HG03097 (cell line): Measurements from ENCODE around the gene CLEC11A.
"Not testable (repeated sequence)": the region's sequence is repeated elsewhere in the genome, so short reads cannot be mapped to it uniquely, and the experiment has no call there.

Experiments used
- ATAC-seq: cut with Tn5 transposase; IDR thresholded peaks from one replicate; pipeline ENCODE4 v1.9.1; 2021; ENCODE audit not compliant: unreplicated experiment, low FRiP score

Gene CLEC11A

DNA sequence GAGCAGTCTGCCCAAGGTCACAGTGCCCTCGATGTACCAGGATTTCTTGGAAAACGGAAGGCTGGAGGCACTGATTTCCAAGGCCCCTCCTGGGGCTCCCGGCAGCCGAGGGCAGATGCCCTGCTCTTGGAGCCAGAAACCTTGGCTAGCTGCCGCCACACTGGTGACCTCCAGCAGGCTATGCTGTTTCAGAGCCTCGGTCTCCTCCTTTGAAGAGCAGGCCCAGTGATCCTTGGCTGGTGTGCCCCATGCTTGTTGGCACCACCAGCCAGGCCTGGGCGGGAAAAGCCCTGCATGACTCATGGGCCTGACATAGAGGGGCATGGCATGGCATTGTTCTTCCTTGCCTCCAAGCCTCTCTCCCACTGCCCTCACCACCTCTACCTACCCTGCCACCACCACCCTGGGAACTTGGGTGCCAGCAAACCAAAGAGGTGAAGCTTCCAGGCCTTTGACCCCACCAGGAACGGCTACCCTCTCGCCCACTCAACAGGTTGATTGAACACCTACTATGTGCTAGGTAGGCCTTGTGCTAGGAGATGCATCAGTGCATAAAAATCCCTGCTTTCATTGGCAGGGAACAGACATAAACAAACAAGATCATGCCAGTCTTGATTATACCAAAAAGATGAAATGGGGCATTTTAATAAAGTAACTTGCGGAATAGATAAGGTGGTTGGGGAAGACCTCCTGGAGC is 1.6 kb upstream of the CLEC11A start:
- ATAC-seq, result no peak

DNA sequence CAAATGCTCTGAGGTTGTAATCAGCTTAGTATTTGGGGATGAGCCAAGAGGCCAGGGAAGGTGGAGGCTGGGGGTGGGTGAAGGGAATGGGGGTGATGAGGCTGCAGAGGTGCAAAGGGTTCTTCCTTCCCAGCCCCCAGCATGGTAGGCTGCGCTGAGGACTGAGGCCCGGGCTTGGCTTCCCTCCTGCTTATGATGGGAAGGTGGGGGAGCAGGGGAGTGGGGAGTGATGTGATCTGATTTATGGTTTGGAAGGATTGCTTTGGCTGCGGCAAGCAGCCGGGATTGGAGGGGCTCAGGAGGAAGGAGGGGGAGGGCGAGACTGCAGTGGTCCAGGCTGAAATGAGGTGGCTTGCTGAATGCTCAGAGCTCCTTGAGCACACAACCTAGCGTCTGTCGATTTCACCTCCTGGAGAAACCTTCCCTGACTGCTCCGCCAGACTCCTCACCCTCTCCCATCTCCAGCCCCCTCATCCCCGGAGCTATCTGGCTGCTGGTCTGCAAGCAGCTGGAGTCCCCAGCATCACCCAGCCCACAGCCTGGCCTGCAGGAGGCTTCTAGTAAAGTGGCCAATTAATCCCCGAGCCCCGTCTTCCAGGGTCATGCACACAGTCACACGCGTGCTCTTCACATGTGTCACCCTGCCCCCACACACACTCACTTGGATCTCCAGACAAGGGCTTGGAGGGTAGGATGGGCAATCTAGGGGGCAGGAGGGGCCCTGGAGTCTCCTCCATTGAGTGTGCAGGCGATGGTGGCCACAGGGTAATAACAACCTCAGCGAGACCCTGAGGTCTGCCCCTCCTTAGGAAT is 757 bp upstream of the CLEC11A start:
- ATAC-seq, result no peak

DNA sequence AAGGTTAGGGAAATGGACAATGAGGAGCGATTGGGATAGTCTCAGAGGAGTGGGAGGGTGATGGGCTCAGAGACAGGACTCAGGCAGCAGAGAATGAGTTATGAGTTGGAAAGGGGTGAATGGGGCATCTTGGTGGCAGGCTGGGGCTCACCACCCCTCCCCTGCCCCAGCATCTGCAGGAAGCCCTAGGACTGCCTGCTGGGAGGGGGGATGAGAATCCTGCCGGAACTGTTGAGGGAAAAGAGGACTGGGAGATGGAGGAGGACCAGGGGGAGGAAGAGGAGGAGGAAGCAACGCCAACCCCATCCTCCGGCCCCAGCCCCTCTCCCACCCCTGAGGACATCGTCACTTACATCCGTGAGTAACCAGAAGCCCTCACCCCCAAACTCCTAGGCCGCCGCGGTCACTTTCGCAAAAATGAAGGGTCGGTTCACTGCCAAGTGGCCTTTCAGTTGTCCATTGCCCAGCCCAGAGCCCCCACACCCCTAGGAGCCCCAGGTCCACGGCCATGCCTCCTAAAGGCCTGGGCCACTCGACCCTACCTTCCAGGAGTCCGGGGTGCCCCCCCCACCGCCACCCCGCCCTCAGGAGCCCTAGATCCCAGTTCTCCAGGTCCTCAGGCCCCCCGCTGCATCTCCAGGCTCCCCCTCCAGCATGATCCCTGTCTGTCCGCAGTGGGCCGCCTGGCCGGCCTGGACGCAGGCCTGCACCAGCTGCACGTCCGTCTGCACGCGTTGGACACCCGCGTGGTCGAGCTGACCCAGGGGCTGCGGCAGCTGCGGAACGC is 764 bp downstream of the CLEC11A start:
- no peak for ATAC-seq

DNA sequence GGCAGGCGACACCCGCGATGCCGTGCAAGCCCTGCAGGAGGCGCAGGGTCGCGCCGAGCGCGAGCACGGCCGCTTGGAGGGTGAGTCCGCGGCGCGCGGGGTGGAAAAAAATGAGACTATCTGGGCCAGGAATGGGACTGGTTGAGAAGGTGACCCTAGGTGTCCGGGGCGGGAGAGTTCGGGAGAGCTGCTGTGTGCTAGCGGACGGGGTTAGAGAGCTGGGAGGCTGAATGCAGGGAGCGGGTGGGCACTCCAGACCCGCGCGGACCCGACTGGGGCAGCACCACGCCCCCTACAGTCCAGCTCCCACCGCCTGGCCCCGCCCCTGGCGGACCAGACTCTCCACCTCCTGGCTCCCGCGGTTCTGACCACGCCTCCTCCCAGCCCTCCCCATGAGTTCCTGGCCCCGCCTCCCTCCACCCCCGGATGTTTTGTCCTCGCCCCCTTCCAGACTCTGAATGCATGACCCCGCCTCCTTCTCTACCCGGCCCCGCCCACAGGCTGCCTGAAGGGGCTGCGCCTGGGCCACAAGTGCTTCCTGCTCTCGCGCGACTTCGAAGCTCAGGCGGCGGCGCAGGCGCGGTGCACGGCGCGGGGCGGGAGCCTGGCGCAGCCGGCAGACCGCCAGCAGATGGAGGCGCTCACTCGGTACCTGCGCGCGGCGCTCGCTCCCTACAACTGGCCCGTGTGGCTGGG is 1.5 kb downstream of the CLEC11A start:
- ATAC-seq, result peak; percentile 80

DNA sequence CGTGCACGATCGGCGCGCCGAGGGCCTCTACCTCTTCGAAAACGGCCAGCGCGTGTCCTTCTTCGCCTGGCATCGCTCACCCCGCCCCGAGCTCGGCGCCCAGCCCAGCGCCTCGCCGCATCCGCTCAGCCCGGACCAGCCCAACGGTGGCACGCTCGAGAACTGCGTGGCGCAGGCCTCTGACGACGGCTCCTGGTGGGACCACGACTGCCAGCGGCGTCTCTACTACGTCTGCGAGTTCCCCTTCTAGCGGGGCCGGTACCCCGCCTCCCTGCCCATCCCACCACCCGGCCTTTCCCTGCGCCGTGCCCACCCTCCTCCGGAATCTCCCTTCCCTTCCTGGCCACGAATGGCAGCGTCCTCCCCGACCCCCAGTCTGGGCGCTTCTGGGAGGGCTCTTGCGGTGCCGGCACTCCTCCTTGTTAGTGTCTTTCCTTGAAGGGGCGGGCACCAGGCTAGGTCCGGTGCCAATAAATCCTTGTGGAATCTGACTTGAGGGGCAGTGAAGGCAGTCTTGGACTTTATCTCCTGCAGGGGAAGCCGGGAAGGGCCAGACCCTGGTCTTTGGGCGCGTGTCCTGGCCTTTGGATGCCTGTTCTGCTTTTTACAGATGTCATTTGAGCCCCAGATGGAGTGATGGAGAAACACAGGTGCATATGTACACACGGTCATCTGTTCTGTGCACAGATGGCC is 2.2 kb downstream of the CLEC11A start:
- ATAC-seq, result no peak

DNA sequence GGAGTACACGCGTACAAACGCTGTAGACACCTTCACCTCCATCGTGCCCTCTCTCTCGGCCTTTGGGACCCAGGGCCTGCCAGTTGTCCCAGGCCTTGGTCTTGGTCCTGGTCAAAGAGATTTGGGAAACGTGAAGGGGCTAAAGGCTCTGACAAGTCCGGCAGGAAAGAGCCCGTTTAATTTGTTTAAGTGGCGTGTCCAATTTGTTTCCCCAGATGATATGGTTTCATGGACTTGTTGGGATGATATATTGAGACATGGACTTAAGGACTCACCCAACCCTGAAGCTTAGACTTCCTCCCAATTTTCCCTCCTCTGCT is 2.7 kb downstream of the CLEC11A start:
- ATAC-seq, result no peak

DNA sequence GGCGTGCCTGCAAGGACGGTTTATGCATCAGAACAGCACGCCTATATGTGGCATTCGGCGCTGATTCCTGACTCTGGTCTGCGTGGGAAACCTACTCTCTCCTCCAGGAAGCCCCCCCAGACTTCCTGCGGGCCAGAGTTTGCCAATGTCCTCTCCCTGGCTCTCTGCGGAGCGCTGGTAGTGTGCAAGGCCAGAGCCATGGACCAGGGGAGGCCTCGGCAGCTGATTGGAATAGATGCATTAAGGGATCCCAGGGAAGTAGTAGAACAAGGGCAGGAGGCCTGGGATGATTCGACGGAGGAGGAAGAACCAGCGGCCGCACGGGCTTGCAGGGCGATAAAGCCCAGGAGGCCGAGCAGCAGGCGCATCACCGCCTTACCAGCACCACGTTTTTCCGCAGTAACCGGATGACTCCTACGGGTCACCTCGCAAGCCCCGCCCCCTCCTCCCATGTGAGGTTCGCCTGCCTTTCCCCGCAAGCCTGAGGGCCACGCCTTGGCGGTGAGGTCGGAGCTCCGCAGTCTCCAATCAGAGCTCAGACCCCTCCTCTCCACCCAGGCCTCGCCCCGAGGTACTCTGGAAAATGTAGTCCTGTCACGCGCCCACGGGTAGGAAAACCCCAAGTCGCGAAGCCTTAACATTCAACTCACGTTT is 5.0 kb downstream of the CLEC11A start:
- ATAC-seq, result no peak

DNA sequence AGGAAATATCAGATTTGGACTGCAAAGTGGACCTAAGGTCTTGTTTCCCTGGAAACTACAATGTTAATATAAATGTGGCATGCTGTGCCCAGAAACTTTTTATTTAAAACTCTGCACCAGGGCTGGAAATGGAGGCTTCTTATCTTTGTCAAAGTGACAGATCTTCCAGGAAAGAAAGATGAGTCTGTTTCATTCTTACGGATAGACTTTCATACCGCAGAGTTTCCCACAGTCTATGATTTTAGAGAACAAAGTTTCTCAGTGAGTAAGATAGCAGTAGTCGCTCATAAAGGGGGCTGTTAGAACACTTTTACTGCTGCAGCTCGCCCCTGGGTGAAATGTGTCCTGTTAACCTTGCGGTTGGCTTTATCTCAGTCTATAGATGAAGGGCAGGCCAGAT is 6.7 kb downstream of the CLEC11A start:
- no peak for ATAC-seq

DNA sequence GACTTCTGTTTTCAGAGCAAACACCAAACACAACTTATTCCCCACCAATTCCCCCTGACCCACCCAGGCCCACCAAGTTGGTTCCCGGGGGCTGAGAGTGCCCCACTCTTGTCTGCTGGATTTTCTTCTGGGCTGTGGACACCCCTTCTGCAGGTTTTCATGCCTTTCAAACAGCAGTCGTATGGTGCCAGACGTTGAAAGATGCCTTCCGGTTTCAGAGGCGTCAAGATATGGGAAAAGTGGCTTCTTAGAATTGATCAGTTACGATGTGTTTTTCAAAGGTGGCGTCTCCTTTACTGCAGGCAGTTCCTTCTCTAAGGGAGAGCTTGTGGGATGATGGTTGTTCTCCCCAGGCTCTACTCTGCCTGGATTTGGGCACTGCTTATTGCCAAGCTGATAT is 12.7 kb downstream of the CLEC11A start:
- ATAC-seq, result no peak

DNA sequence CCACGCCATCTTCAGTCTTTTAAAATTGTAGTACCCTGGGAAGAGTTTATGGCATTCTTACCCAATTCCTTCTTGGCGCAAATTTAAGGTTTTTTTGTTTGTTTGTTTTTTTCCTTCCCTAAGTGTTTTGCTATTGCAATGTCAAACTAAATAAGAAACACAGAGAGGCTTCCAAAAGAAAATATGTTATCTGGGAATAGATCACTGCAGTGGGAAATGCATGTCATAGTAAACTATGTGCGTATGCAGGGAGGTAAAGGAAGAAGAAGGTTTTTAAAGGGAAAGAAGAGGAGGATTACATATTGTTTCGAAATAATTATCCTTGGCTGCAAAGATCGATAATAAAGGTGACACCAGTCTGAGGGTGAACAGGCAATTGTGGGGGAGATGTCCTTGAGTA is 13.2 kb downstream of the CLEC11A start:
- no peak for ATAC-seq

DNA sequence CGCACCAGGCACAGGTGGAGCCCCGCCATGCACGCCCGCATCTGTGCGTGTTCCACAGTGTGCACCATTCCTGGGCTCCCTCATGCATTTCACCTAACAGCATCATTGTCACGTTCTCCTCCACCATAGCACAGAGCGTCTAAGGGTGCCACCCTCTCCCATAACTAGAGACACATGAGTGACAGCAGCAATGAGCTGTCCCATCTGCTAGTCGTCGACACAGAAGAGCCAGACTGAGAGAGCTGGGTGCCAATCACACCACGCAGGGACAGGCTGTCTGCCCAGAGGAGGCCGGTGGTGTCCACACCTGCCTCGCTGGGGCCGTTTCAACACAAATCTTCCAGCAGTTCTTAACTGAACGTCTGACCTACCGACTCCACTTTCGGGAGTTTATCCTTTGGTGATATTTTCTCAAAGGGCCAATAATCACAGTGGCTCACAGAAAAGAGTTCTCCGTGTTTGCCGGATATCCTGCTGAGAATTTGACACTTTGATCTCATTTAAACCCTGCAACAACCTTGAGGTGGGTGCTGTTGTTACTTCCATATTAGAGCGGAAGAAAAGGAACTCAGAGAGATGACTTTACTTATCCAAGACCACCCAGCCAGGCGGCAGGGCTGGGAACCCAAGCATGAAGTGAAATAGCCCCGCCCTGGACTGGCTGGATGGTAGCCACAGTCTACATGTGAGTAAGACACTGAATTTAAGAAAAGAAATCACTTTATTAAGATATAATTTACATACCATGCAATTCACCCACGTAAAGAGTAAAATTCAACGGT is 16.2 kb downstream of the CLEC11A start:
- no peak for ATAC-seq

DNA sequence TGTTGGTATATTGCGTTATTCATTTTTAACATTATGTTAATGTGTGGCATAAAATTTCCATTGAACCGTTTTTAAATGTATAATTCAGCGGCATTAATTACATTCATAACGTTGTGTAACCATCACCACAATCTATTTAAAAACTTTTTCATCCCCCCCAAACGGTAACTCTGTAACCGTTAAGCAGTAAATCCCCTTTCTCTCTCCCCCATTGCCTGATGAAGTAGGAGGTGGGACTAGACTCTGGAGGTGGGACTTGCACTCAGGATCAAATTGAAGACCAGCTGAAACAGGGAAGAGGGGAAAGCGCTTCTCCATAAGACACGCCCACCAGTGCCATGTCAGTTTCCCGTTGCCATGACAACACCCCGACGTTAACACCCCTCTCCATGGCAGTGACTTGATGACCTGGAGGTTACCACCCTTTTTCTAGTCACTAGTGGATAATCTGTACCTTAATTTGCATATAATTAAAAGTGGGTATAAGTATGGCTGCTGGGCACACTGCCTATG is 16.8 kb downstream of the CLEC11A start:
- no peak for ATAC-seq

DNA sequence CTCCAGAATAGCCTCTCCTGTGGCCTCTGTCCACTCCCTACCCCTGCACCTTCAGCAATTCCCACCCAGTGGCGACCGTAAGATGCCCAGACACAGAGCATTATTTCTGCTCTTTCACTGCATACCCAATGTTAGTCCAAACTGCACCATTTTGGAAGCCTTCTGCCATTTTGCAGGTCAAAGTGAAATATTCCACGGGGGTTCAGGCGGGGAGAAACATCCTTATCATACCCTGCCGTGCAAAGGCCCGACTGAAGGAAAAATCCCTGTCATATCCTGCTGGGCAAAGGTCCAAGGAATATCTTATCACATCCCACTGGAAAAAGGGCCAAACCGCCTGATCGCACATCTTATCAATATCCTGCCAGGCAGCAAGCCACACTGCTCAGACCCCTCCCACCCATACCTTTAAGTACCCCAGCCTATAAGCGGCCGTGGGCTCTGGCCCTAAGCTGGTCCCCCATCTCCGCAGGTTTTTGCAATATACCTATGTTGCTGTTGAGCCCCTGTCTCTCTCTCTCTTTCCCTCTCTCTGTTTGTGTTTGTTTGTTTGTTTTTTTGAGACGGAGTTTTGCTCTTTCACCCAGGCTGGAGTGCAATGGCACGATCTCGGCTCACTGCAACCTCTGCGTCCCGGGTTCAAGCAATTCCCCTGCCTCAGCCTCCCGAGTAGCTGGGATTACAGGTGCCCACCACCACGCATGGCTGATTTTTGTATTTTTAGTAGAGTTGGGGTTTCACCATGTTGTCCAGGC is 18.2 kb downstream of the CLEC11A start:
- ATAC-seq, result no peak

DNA sequence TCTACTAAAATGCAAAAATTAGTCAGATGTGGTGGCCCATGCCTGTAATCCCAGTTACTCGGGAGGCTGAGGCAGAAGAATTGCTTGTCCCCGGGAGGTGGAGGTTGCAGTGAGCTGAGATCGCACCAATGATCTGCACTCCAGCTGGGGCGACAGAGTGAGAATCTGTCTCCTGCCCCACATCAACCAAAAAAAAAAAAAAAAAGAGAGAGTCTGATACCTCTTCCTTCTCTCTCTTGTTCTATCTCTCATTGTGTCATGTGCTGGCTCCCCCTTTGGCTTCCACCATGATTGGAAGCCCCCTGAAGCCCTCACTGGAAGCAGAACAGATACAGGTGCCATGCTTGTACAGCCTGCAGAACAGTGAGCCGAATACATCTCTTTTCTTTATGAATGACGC is 20.4 kb downstream of the CLEC11A start:
- no peak for ATAC-seq

DNA sequence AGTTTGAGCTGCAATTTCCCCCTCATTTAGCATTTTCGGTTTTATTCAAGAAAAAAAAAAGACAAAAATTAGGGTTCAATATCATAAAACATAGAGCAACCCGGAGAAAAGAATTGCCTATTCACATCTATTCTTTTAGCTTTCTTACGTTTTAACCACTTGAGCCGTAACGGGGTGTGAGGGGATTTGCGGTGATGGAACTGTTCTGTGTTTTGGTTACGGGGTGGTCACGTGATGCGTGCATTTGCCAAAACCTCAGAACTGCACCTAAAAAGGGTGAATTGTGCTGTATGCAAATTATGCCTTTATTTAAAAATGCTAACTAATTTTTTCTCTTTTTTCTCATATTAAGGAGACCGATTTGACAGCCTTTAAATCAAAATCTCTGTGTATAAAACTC is 22.1 kb downstream of the CLEC11A start:
- no peak for ATAC-seq

DNA sequence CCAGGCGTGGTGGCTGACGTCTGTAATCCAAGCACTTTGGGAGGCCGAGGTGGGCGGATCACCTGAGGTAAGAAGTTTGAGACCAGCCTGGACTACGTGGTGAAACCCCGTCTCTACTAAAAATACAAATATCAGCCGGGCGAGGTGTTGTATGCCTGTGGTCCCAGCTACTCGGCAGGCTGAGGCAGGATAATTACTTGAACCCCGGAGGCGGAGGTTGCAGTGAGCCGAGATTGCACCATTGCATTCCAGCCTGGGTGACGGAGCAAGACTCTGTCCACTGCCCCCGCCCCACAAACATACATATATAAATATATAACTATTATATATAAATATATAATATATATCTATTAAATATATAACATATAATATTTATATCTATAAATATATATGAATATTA is 24.0 kb downstream of the CLEC11A start:
- ATAC-seq, result not testable (repeated sequence)

DNA sequence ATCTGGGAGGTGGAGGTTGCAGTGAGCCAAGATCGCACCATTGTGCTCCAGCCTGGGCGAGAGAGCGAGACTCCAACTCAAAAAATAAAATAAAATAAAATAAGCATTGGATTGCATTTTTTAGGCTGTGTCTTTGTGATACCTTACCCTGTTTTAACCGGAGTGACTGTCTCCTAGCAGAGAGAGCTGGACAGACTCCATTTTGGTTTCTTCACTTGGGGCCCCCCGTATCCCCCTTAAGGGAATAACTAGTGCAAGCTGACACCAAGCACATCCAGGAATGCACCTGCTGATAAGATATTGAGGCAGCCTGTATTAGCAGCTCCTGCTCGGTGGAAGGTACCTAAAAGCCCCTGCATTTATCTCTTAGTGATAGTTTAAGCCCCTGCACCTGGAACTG is 26.3 kb downstream of the CLEC11A start:
- ATAC-seq, result no peak

DNA sequence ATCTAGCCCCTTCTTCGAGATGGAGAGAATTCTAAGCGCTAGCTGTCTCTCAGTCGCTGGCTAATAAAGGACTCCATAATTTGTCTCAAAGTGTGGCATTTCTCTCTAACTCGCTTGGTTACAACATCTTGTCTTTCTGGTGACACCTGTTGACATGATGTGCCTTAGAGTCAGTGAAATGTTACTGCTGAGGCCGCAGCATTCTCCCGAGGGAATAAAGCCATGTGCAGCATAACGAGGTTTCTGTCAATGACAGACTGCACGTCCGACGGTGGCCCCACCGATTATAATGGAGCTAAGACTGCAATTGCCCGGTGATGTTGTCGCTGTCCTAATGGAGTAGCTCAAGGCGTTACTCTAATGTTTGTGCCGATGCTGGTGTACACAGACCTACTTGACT is 26.8 kb downstream of the CLEC11A start:
- no peak for ATAC-seq
